Measurements from ENCODE around the gene STXBP2.

Gene STXBP2

GRCh38 chr19:7654401-7654800, 17.5 kb downstream of the STXBP2 start:
- H3K27ac ChIP-seq = no peak overlapping the region
- H3K4me2 ChIP-seq = no peak overlapping the region
- peaks cover 8% of the 10 kb centered on the region for H3K4me1 ChIP-seq (ENCODE audit: low read depth, poor library complexity, severe bottlenecking)
- H3K4me3 ChIP-seq (IDR thresholded peaks at IDR 0.05; ENCODE audit: insufficient read depth, low read depth, low read length) = no peak overlapping the region
- no peak overlapping the region for H2AFZ ChIP-seq (ENCODE audit: low read depth)
- no peaks in the 10 kb centered on the region for H3K79me2 ChIP-seq (ENCODE audit: insufficient read depth, low read depth)
- no peak for TF ChIP-seq CTCF (conservative IDR thresholded peaks at IDR 0.05; ENCODE audit: low read depth, low read length)
- peaks cover 29% of the 10 kb centered on the region; the same call in 1 of the 2 replicates for H3K27me3 ChIP-seq (ENCODE audit: insufficient read depth, low read depth)
- no peak overlapping the region for H3K9ac ChIP-seq
- no peaks in the 10 kb centered on the region for H4K20me1 ChIP-seq (ENCODE audit: insufficient read depth)
- no peaks in the 10 kb centered on the region for H3K36me3 ChIP-seq (ENCODE audit: insufficient read depth)

GRCh38 chr19:7655581-7655980, 18.7 kb downstream of the STXBP2 start:
- Histone ChIP-seq H3K4me2 (no peak overlapping the region), H3K36me3 (ENCODE audit: insufficient read depth) (no peaks in the 10 kb centered on the region), H3K27me3 (ENCODE audit: insufficient read depth, low read depth) (peaks cover 29% of the 10 kb centered on the region; the same call in 1 of the 2 replicates), H3K4me1 (ENCODE audit: low read depth, poor library complexity, severe bottlenecking) (peaks cover 8% of the 10 kb centered on the region), H3K79me2 (ENCODE audit: insufficient read depth, low read depth) (no peaks in the 10 kb centered on the region), H2AFZ (ENCODE audit: low read depth) (no peak overlapping the region), H4K20me1 (ENCODE audit: insufficient read depth) (no peaks in the 10 kb centered on the region), H3K4me3 (IDR thresholded peaks at IDR 0.05; ENCODE audit: insufficient read depth, low read depth, low read length) (no peak overlapping the region), H3K9ac (no peak overlapping the region), H3K27ac (no peak overlapping the region)
- no peak for TF ChIP-seq CTCF (conservative IDR thresholded peaks at IDR 0.05; ENCODE audit: low read depth, low read length)

GRCh38 chr19:7657131-7657751, 20.3 kb downstream of the STXBP2 start:
- Histone ChIP-seq H3K4me2 (no peak overlapping the region), H3K9ac (no peak overlapping the region), H3K36me3 (ENCODE audit: insufficient read depth) (no peaks in the 10 kb centered on the region), H3K79me2 (ENCODE audit: insufficient read depth, low read depth) (no peaks in the 10 kb centered on the region), H2AFZ (ENCODE audit: low read depth) (no peak overlapping the region), H4K20me1 (ENCODE audit: insufficient read depth) (no peaks in the 10 kb centered on the region), H3K27me3 (ENCODE audit: insufficient read depth, low read depth) (peaks cover 35% of the 10 kb centered on the region; the same call in 1 of the 2 replicates), H3K4me3 (IDR thresholded peaks at IDR 0.05; ENCODE audit: insufficient read depth, low read depth, low read length) (no peak overlapping the region), H3K4me1 (ENCODE audit: low read depth, poor library complexity, severe bottlenecking) (peaks cover 2% of the 10 kb centered on the region), H3K27ac (no peak overlapping the region)
- TF ChIP-seq CTCF (conservative IDR thresholded peaks at IDR 0.05; ENCODE audit: low read depth, low read length) = no peak

GRCh38 chr19:7658219-7658686, 21.3 kb downstream of the STXBP2 start:
- H3K36me3 ChIP-seq (ENCODE audit: insufficient read depth) = no peaks in the 10 kb centered on the region
- H3K4me1 ChIP-seq (ENCODE audit: low read depth, poor library complexity, severe bottlenecking) = no peaks in the 10 kb centered on the region
- H4K20me1 ChIP-seq (ENCODE audit: insufficient read depth) = no peaks in the 10 kb centered on the region
- H3K4me2 ChIP-seq = no peak overlapping the region
- H3K27ac ChIP-seq = no peak overlapping the region
- no peak overlapping the region for H3K9ac ChIP-seq
- TF ChIP-seq CTCF (conservative IDR thresholded peaks at IDR 0.05; ENCODE audit: low read depth, low read length) = no peak
- no peak overlapping the region for H2AFZ ChIP-seq (ENCODE audit: low read depth)
- no peaks in the 10 kb centered on the region for H3K79me2 ChIP-seq (ENCODE audit: insufficient read depth, low read depth)
- H3K4me3 ChIP-seq (IDR thresholded peaks at IDR 0.05; ENCODE audit: insufficient read depth, low read depth, low read length) = no peak overlapping the region
- peaks cover 45% of the 10 kb centered on the region; the same call in 1 of the 2 replicates for H3K27me3 ChIP-seq (ENCODE audit: insufficient read depth, low read depth)

Measured in KMS-11 (cell line).